ENCODE data around the gene ACOXL. TPM values are rescaled to one million over a fixed set of nuclear protein-coding genes. Genes with fewer than 3 reads are reported as not detected.

The ACOXL gene
- polyA plus RNA-seq, 6 donors from 2014 or later = not detected

- H3K9me3 Mint-ChIP-seq = no peaks in the 10 kb centered on the region
Measured at GRCh38 chr2:110727923-110728322, 4.5 kb upstream of the ACOXL start.

GRCh38 chr2:110729106-110729505, 3.3 kb upstream of the ACOXL start:
- H3K27me3 Mint-ChIP-seq = peaks cover 37 to 74% (median 59%) of the 10 kb centered on the region in 3 donors
- ATAC-seq (ENCODE audit: low read depth in 2 of 2) (no peak), DNase-seq (no peak)
- H3K27ac Mint-ChIP-seq = no peak overlapping the region
- no peak overlapping the region for H3K4me3 Mint-ChIP-seq
- no peaks in the 10 kb centered on the region for H3K36me3 Mint-ChIP-seq
- peaks cover 16 to 27% (median 19%) of the 10 kb centered on the region in 3 donors for H3K4me1 Mint-ChIP-seq
- H3K9me3 Mint-ChIP-seq = no peaks in the 10 kb centered on the region

More at GRCh38 chr2:110727923-110728322, 4.5 kb upstream of the ACOXL start:
- H3K4me3 Mint-ChIP-seq = no peak overlapping the region
- no peak for ATAC-seq (ENCODE audit: low read depth in 2 of 2)
- H3K4me1 Mint-ChIP-seq = peaks cover 7 to 18% (median 13%) of the 10 kb centered on the region in 3 donors
- H3K36me3 Mint-ChIP-seq = no peaks in the 10 kb centered on the region
- peaks cover 32 to 70% (median 56%) of the 10 kb centered on the region in 3 donors for H3K27me3 Mint-ChIP-seq
- no peak overlapping the region for H3K27ac Mint-ChIP-seq
- no peak for DNase-seq

- H3K27me3 Mint-ChIP-seq = peaks cover 51 to 80% (median 62%) of the 10 kb centered on the region in 3 donors
Measured at GRCh38 chr2:110731064-110731463, 1.3 kb upstream of the ACOXL start.

GRCh38 chr2:110735366-110735765, 3.0 kb downstream of the ACOXL start:
- Mint-ChIP-seq H3K9me3 (peaks cover 0 to 22% (median 13%) of the 10 kb centered on the region in 7 donors), H3K4me1 (peaks cover 16 to 27% (median 19%) of the 10 kb centered on the region in 3 donors), H3K36me3 (peaks cover 9 to 25% of the 10 kb centered on the region in 2 donors), H3K27me3 (peaks cover 68 to 88% (median 79%) of the 10 kb centered on the region in 3 donors), H3K27ac (no peak overlapping the region), H3K4me3 (peak overlapping the region in 1 of 8 donors; percentile 4)
- ATAC-seq (ENCODE audit: low read depth in 2 of 2) (no peak), DNase-seq (no peak)

More at GRCh38 chr2:110731064-110731463, 1.3 kb upstream of the ACOXL start:
- H3K4me1 Mint-ChIP-seq = peaks cover 16 to 27% (median 19%) of the 10 kb centered on the region in 3 donors
- DNase-seq (no peak), ATAC-seq (ENCODE audit: low read depth in 2 of 2) (peak; percentile 55 to 57)
- no peak overlapping the region for H3K27ac Mint-ChIP-seq
- no peaks in the 10 kb centered on the region for H3K36me3 Mint-ChIP-seq
- peaks cover 0 to 1% (median 0%) of the 10 kb centered on the region in 7 donors for H3K9me3 Mint-ChIP-seq
- H3K4me3 Mint-ChIP-seq = peak overlapping the region in 3 of 8 donors; percentile 20 to 73 (median 72)

DNA sequence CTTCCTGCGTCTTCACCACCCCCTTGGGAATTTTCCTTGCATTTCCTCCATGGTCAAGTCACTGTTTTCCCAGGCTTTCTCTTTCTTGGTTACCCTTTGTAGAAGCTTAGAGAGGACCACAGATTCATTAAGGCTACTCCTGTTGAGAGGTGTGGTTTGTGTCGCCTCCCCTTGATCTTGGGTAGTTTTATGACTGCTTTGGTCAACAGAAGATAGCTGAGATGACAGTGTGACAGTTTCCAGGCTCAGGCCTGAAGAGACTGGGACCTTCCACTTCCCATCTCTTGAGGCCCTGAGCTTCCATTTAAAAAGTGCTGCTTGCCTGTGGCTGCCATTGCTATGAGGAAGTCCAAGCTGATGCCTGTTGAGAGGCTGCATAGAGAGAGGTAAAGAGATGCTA, 5.4 kb downstream of the ACOXL start:
- no peak overlapping the region for H3K4me3 Mint-ChIP-seq
- H3K36me3 Mint-ChIP-seq = peaks cover 9 to 25% of the 10 kb centered on the region in 2 donors
- DNase-seq (no peak), ATAC-seq (ENCODE audit: low read depth in 2 of 2) (no peak)
- peaks cover 69 to 92% (median 78%) of the 10 kb centered on the region in 3 donors for H3K27me3 Mint-ChIP-seq
- H3K9me3 Mint-ChIP-seq = peaks cover 0 to 22% (median 13%) of the 10 kb centered on the region in 7 donors
- H3K4me1 Mint-ChIP-seq = peaks cover 6 to 10% (median 10%) of the 10 kb centered on the region in 3 donors
- H3K27ac Mint-ChIP-seq = no peak overlapping the region

DNA sequence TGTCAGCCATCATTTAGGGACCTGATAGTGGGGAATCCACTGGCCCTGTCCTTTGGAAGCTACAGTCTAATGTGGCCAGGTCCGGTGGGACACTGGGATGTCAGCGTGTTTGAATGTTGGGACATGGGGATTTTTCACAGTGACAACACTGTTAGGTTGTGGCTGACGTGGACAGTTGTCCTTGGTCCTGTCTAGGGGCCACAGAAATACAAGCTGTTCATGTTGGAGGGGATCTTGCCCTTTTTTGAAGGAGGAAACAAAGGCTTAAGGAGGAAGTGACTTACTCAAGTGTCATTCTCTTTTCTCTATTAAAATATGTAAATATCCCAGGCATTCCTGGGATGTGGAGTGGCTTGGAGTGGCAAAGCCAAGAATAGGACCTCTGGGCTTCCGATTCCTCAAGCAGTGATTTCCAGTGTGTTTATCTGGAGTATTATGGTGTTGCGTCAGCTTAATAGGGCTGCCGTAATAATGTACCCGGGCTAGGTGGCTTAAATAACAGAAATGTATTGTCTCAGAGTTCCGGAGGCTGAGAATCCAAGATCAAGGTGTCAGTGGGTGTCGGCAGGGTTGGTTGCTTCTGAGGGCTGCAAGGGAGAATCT, 8.5 kb downstream of the ACOXL start:
- H3K9me3 Mint-ChIP-seq = peaks cover 0 to 22% (median 11%) of the 10 kb centered on the region in 7 donors
- ATAC-seq (ENCODE audit: low read depth in 2 of 2) (no peak), DNase-seq (no peak)
- no peak overlapping the region for H3K27ac Mint-ChIP-seq
- H3K36me3 Mint-ChIP-seq = peaks cover 9 to 25% of the 10 kb centered on the region in 2 donors
- peaks cover 66 to 87% (median 80%) of the 10 kb centered on the region in 3 donors for H3K27me3 Mint-ChIP-seq
- no peaks in the 10 kb centered on the region for H3K4me1 Mint-ChIP-seq
- H3K4me3 Mint-ChIP-seq = no peak overlapping the region

GRCh38 chr2:110741491-110741980, 9.2 kb downstream of the ACOXL start:
- Mint-ChIP-seq H3K27ac (no peak overlapping the region), H3K27me3 (peaks cover 67 to 87% (median 80%) of the 10 kb centered on the region in 3 donors), H3K9me3 (peaks cover 0 to 22% (median 11%) of the 10 kb centered on the region in 7 donors), H3K4me1 (no peaks in the 10 kb centered on the region), H3K36me3 (peaks cover 9 to 25% of the 10 kb centered on the region in 2 donors), H3K4me3 (no peak overlapping the region)
- ATAC-seq (ENCODE audit: low read depth in 2 of 2) (no peak), DNase-seq (no peak)

- Mint-ChIP-seq H3K27me3 (peaks cover 60 to 83% (median 76%) of the 10 kb centered on the region in 3 donors), H3K36me3 (peaks cover 9 to 18% of the 10 kb centered on the region in 2 donors), H3K4me3 (no peak overlapping the region), H3K9me3 (peaks cover 0 to 15% (median 9%) of the 10 kb centered on the region in 7 donors), H3K27ac (no peak overlapping the region), H3K4me1 (no peaks in the 10 kb centered on the region)
- DNase-seq (no peak), ATAC-seq (ENCODE audit: low read depth in 2 of 2) (no peak)
Measured at GRCh38 chr2:110742412-110742811, 10.0 kb downstream of the ACOXL start.

GRCh38 chr2:110743600-110743999, 11.2 kb downstream of the ACOXL start:
- H3K4me3 Mint-ChIP-seq = no peak overlapping the region
- H3K27me3 Mint-ChIP-seq = peaks cover 60 to 84% (median 76%) of the 10 kb centered on the region in 3 donors
- H3K9me3 Mint-ChIP-seq = peaks cover 0 to 9% (median 7%) of the 10 kb centered on the region in 7 donors

DNA sequence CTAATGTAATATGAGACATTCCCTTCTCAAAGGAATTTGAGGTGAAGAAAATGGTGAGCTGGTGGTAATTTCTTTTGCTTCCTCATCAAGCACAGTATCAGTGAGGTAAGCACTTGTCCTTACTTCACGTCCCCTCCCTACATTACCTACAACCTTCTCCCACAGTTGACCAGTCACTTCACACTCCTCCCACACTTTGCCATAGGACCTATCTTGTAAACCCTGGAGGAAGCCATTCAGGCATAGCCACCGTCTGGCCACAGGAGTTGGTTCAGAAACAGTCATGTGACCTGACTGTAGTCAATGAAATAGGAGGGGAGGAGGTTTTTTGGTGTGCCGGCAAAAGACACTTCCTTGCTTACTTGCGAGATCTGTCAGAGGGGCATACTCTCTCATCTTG, 12.1 kb downstream of the ACOXL start:
- DNase-seq = no peak
- Mint-ChIP-seq H3K4me1 (peaks cover 11 to 14% (median 12%) of the 10 kb centered on the region in 3 donors), H3K4me3 (no peak overlapping the region), H3K27me3 (peaks cover 57 to 78% (median 72%) of the 10 kb centered on the region in 3 donors), H3K9me3 (peaks cover 0 to under 1% (median 0%) of the 10 kb centered on the region in 7 donors), H3K27ac (no peak overlapping the region), H3K36me3 (no peaks in the 10 kb centered on the region)
- no peak for ATAC-seq (ENCODE audit: low read depth in 2 of 2)

More at GRCh38 chr2:110743600-110743999, 11.2 kb downstream of the ACOXL start:
- peaks cover 8 to 11% (median 9%) of the 10 kb centered on the region in 3 donors for H3K4me1 Mint-ChIP-seq
- ATAC-seq (ENCODE audit: low read depth in 2 of 2) = no peak
- DNase-seq = no peak
- no peak overlapping the region for H3K27ac Mint-ChIP-seq
- H3K36me3 Mint-ChIP-seq = peaks cover 7% of the 10 kb centered on the region in 2 donors

DNA sequence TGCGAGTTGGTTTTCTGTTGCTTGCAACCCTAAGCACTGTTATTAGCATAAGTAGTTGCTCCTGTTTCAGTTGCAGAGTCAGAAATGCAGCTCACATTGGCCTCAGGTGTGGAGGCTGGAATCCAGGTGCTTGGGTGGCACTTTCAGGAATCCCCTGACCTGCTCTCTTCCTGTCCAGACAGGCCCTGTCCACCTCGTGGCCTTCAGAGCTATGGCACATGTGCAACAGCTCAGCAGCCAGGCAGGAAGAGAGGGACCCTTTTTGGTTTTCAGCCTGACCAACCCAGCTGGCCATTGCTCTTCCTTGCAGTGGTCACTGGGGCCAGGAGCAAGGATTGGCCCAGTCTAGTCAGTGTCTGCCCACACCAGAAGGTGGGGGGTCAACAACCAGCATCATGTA, 12.7 kb downstream of the ACOXL start:
- no peak for DNase-seq
- Mint-ChIP-seq H3K27me3 (peaks cover 62 to 78% (median 72%) of the 10 kb centered on the region in 3 donors), H3K9me3 (no peaks in the 10 kb centered on the region), H3K27ac (no peak overlapping the region), H3K4me3 (no peak overlapping the region), H3K36me3 (no peaks in the 10 kb centered on the region), H3K4me1 (peaks cover 11 to 14% (median 12%) of the 10 kb centered on the region in 3 donors)
- no peak for ATAC-seq (ENCODE audit: low read depth in 2 of 2)

GRCh38 chr2:110746586-110747521, 14.5 kb downstream of the ACOXL start:
- Mint-ChIP-seq H3K27me3 (peaks cover 60 to 69% (median 66%) of the 10 kb centered on the region in 3 donors), H3K27ac (no peak overlapping the region)

More at GRCh38 chr2:110746586-110747521, 14.5 kb downstream of the ACOXL start:
- Mint-ChIP-seq H3K36me3 (no peaks in the 10 kb centered on the region), H3K4me1 (peaks cover 11 to 14% (median 12%) of the 10 kb centered on the region in 3 donors), H3K9me3 (no peaks in the 10 kb centered on the region), H3K4me3 (no peak overlapping the region)
- DNase-seq = no peak
- no peak for ATAC-seq (ENCODE audit: low read depth in 2 of 2)
